GM08714 (cell line): Measurements from ENCODE around the gene HCN2.

Experiments used
- H3K4me3 ChIP-seq: fragments of 200-500 bp; sonication (Bioruptor generic); 2 replicates; pipeline ENCODE4 v1.5.1; 2014; ENCODE audit warnings: mild to moderate bottlenecking, low read length, inconsistent platforms
- ZNF274 ChIP-seq: IDR thresholded peaks from 2 replicates; pipeline ENCODE4 v1.6.1; 2012; ENCODE audit warnings: mild to moderate bottlenecking, low read depth, low read length

Gene HCN2

GRCh38 chr19:648904-649801, 59.5 kb downstream of the HCN2 start:
- H3K4me3 ChIP-seq: no peak overlapping the region
- no peak for TF ChIP-seq ZNF274

GRCh38 chr19:650121-650520, 60.4 kb downstream of the HCN2 start:
- TF ChIP-seq ZNF274: no peak

GRCh38 chr19:651114-651818, 61.6 kb downstream of the HCN2 start:
- no peak overlapping the region for H3K4me3 ChIP-seq
- no peak for TF ChIP-seq ZNF274

More at GRCh38 chr19:650121-650520, 60.4 kb downstream of the HCN2 start:
- H3K4me3 ChIP-seq: no peak overlapping the region

GRCh38 chr19:651991-652390, 62.3 kb downstream of the HCN2 start:
- no peak overlapping the region for H3K4me3 ChIP-seq
- TF ChIP-seq ZNF274: no peak

GRCh38 chr19:652467-653389, 63.0 kb downstream of the HCN2 start:
- TF ChIP-seq ZNF274: no peak
- no peak overlapping the region for H3K4me3 ChIP-seq

GRCh38 chr19:653425-653824, 63.7 kb downstream of the HCN2 start:
- no peak overlapping the region for H3K4me3 ChIP-seq
- TF ChIP-seq ZNF274: no peak

- no peak for TF ChIP-seq ZNF274
- no peak overlapping the region for H3K4me3 ChIP-seq
These were observed 66.0 kb downstream of the HCN2 start for GRCh38 chr19:655691-656090.

GRCh38 chr19:656751-657559, 67.3 kb downstream of the HCN2 start:
- no peak for TF ChIP-seq ZNF274
- no peak overlapping the region for H3K4me3 ChIP-seq

- TF ChIP-seq ZNF274: no peak
- no peak overlapping the region for H3K4me3 ChIP-seq
These were observed 67.9 kb downstream of the HCN2 start for GRCh38 chr19:657611-658010.

- TF ChIP-seq ZNF274: no peak
- no peak overlapping the region for H3K4me3 ChIP-seq
These were observed 68.6 kb downstream of the HCN2 start for GRCh38 chr19:658059-658839.

- TF ChIP-seq ZNF274: no peak
- H3K4me3 ChIP-seq: no peak overlapping the region
These were observed 69.5 kb downstream of the HCN2 start for GRCh38 chr19:658916-659839.
